ENCODE results near the gene WDR20. TPM values are rescaled to one million over a fixed set of nuclear protein-coding genes. Genes with fewer than 3 reads are reported as not detected.

WDR20 gene
- total and polyA plus RNA-seq, 10 of the 15 experiments (the other 5 are each of a cell fraction or from before 2014, with no cell fraction given), result 9.1 to 25.9 (median 18.4) TPM

GRCh38 chr14:102139286-102140026, at the start of gene WDR20 (continued):
- no peak for TF ChIP-seq USF1 (IDR thresholded peaks at IDR 0.05; ENCODE audit: borderline replicate concordance, extremely low read length, insufficient read depth, low read depth, low read length)
- TF ChIP-seq NR2C1 (IDR thresholded peaks at IDR 0.05), result no peak
- no peak for TF ChIP-seq IRF3 (IDR thresholded peaks at IDR 0.05)
- TF ChIP-seq ZNF687 (IDR thresholded peaks at IDR 0.05), result 0 out of 2 replicates have a peak, but pooled peaks have one; percentile 10
- TF ChIP-seq MTA2 (IDR thresholded peaks at IDR 0.05; ENCODE audit: low read depth), result no peak
- no peak for TF ChIP-seq MLLT1 (IDR thresholded peaks at IDR 0.05)
- no peak for TF ChIP-seq SP1 (IDR thresholded peaks at IDR 0.05; ENCODE audit: low read depth, low read length)
- TF ChIP-seq SMAD5 (IDR thresholded peaks at IDR 0.05; ENCODE audit: low read depth), result no peak
- TF ChIP-seq MEF2A (IDR thresholded peaks at IDR 0.05; ENCODE audit: insufficient read depth, low read depth, low read length), result no peak
- TF ChIP-seq SUPT20H (IDR thresholded peaks at IDR 0.05; ENCODE audit: borderline replicate concordance, control insufficient read depth, low read depth, low read length), result no peak
- TF ChIP-seq SMC3 (IDR thresholded peaks at IDR 0.05; ENCODE audit: borderline replicate concordance, low read length), result no peak
- TF ChIP-seq RELA (IDR thresholded peaks at IDR 0.05; ENCODE audit: borderline replicate concordance, partially characterized antibody), result peak; percentile 44
- TF ChIP-seq ZBTB4 (CRISPR knock-in tag; IDR thresholded peaks at IDR 0.05), result no peak
- TF ChIP-seq RELB (IDR thresholded peaks at IDR 0.05; ENCODE audit: low read depth), result peak; percentile 54; the same call in 1 of the 2 replicates
- TF ChIP-seq BRCA1 (IDR thresholded peaks at IDR 0.05; ENCODE audit: low read depth, low read length), result no peak
- TF ChIP-seq SIN3A (IDR thresholded peaks at IDR 0.05; ENCODE audit: low read depth, low read length), result peak; percentile 85

Measured in GM12878 (cell line).